ENCODE measurements around the gene RCOR2.

RCOR2 gene

GRCh38 chr11:63922673-63923192 is 5.8 kb upstream of the RCOR2 start:
- no peak for DNase-seq

DNA sequence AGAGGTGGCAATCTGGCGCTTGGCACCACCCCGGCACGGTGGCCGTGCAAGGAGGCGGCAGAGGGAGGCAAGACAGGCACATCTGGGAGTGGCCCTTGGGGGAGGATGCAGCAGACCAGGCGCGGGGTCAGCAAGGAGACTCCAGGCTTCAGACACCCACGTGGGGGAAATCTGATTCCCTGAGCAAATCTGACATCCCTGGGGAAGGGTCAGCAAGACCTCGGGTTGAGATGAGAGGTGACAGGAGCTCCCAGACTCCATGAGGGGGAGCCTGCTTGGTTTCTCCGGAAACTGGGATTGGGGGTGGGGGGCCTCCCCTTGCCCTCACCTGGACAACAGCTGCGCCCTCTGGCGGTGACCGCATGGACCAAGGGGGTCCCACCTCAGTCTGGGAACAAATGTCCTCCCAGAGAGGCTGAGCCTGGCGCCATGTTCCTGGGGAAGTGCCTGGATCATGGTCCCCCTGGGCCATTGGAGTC is 4.0 kb upstream of the RCOR2 start:
- DNase-seq = peak; percentile 34 to 53

- no peak for DNase-seq
These were observed 3.4 kb upstream of the RCOR2 start for GRCh38 chr11:63920126-63920938.

- no peak for DNase-seq
These were observed 2.5 kb upstream of the RCOR2 start for GRCh38 chr11:63919267-63920125.

DNA sequence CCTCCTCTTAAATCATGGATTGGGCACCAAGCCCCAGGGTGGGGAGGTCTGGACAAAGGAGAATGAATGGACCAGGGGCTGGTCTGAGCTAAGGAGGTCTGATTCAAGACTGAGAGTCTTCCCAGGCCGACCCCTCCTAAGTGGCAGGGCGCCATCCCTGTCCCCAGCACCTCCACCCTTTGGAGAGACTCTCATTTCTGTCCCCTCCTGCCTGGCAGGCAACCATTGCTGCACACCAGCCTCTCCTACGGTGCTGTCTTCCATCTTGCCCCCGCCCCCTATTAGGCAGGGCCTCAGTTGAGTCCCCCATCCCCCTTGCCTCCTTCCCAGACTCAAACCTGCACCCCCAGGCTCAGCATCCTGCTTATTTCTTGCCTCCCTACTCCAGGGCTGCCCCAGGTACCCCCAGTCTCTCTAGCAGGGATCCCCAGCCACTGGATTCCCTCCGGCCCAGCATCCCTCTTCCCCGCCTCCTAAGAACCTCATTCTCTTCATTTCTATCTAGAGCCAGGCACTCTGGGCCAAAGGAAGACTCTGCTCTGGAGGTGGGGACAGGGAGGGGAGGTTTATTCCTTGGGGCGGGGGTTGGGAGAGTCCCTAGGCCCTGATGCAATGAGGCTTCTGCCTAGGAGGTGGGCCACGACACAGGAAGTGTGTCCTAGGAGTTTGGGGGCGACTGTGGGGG is 1.7 kb upstream of the RCOR2 start:
- no peak for DNase-seq

DNA sequence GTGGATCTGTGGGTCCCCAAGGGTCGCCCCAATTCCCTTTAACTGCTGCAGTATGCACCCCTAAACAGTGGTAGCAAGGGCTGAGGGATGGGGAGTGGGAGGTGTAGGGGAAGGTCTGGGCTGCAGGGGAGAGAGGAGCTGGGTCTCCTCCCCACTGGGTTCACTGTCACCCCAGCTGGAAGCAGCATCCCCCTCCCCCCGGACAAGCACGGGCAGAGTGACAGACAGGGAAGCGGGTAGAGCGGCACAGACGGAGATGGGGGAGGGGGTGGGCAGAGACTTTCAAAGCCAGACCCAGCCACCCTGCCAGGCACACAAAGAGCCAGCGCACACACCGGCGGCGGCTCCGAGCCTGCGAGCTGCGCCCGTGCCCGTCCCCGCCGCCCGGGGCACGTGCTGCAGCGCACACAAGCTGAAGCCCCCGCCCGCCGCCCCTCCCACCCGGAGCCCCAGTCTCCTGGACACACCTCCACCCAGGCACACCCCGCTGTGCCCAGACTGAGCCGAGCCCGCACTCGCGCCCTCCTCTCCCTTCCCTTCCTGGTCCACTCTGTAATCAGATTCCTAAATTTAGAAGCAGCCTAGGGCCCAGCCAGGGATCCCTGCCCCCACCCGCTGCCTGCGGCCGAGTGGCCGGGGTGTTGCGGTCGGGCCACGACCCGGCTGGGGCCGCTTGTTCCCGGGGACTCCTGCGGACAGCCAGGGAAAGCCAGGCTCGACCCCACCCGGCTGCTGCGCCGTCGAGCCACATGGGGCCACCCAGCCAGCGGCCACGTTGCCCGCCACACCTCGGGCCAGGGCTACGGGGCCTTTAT is 935 bp upstream of the RCOR2 start:
- peak; percentile 26 to 44 for DNase-seq

DNA sequence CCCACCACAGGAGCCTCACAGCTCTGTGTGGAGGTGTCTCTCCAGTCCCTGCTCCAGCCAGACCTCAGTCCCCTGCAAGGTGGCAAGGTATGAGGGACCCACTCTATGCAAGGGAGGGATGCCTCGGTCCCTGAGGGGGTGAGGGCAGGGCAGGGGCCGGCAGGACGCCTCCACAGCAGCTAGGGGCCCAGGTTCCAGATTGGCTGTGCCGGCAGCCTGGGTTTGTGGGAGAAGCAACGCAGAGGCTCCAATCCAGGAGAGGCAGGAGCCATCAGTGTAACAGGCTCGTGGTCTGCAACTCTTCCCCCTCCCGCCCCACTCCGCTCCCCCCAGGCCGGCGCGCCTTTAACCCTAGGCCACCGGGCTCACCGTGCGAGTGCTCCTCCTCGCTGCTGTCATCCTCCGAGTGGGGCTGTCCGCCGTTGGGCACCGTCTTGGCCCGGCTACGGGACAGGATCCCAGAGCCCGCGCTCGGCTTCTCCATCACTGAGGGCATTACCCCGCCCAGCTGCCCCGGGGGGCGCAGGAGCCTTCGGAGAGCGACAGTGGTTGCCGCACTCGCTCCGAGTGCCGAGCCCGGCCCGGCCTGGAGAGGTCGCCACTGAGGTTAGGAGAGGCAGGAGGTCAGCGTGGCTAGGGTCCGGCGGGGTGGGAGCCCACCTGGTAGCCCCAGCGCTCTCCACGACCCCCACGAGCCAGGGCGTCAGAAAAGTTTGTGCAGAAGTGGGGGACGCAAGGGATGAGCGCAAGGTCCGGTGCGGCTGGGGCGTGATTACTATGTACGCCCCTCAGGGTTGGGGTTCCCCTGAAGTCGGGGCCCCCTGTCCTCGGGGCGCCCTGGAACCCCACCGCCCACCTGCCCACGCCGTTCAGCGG is 765 bp downstream of the RCOR2 start:
- DNase-seq = peak; percentile 43 to 62

- no peak for DNase-seq
These were observed 1.9 kb downstream of the RCOR2 start for GRCh38 chr11:63914896-63915691.

- DNase-seq = no peak
These were observed 2.8 kb downstream of the RCOR2 start for GRCh38 chr11:63913866-63914830.

DNA sequence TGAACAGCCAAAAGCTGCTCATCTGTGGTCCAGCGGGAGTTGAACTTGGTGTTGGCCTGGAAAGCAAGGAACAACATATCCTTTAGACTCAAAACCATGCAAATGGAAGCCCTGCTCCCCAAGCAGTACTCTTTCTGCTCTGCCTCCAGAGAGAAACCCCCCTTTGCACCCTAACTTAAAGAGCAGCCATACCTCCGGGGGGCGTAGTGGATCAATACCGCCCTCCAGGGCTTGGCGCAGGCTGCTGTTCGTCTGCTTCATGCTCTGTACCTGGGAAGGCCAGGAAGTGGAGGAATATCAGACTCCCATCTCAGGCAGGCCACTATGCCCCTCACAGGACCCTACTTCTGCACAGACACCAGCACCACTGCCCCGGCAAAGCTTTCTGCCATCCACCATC is 4.3 kb downstream of the RCOR2 start:
- no peak for DNase-seq

- no peak for DNase-seq
These were observed 5.1 kb downstream of the RCOR2 start for GRCh38 chr11:63911876-63912275.

DNA sequence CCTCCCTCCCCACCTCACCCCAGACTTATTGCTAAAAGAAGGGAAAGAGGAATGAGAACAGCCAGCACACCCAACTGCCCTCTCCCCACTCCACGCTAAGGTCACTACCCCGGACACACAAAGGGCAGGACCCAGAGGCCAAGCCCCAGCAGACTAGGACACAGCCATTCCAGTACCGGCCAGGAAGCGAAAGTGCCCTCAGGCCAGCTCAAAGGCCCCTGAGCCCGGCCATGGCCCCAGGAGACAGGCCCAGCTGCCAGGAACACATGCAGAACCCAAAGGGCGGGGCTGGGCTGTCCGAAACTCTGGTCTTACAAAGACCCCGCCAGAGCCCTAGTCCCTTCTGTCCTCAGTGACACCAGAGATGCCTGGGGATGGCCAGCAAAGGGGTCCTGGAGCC is 5.5 kb downstream of the RCOR2 start:
- no peak for DNase-seq

GRCh38 chr11:63910675-63911074 is 6.3 kb downstream of the RCOR2 start:
- DNase-seq = no peak

DNA sequence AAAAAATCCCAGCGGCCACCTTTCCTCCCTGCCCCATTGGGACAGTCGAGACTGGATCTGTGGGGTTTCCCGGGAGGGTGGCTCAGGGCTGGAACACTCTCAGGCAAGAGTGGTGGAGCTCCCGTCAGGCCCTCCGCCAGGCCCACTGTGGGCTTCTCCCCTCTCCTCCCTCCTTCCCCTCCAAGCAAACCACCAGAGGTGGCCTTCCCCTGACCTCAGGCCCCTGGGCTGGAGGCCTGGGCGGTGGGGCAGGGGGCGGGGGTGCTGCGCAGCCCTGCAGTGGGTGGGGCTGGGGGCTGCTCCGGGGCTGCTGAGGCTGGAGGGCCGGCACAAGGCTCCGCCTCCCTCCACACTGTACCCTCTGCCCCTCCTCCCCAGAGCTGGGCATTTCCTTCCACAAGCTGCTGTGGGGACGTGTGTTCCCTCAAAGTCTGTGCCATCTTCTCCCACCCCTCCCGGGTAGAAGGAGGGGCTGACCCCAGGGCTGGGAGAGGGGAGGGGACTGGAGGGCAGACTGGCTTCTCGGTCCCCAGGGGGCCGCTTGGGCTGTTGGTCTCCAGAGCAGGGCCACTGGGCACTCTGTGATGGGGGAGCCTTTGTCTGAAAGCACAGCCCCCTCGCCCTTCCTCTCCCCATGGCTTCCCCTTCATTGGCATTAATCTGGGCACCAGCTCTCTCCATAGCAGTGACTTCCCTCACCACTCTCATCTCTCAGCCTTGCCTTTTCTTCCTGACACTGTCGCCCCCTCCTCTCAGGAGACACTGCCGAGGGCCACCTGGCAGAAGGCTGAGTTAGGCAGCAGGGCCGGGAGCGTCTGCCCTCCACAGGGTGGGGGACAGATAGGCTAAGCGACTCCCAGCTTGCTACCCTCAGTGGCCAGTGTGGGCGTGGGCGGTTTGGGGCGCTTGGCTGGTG is 7.1 kb downstream of the RCOR2 start:
- no peak for DNase-seq

DNA sequence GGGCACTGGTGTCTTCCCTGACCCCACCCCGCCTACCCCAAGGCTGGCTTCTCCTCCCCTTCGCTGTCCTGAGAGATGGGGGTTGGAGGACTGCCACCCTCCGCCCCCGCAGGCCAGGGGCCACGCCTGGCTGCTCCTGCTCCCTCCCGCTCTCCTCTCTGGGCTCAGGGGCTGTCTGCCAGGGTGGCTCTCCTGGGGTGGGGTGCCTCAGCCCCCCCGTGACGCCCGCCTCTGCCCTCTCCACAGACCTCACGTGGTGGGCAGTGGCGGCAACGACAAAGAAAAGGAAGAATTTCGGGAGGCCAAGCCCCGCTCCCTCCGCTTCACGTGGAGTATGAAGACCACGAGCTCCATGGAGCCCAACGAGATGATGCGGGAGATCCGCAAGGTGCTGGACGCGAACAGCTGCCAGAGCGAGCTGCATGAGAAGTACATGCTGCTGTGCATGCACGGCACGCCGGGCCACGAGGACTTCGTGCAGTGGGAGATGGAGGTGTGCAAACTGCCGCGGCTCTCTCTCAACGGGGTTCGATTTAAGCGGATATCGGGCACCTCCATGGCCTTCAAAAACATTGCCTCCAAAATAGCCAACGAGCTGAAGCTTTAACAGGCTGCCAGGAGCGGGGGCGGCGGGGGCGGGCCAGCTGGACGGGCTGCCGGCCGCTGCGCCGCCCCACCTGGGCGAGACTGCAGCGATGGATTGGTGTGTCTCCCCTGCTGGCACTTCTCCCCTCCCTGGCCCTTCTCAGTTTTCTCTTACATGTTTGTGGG is 8.1 kb downstream of the RCOR2 start:
- DNase-seq = no peak

- DNase-seq = no peak
These were observed 9.0 kb downstream of the RCOR2 start for GRCh38 chr11:63907808-63908530.

Measured in activated CD4-positive, alpha-beta T cell treated with anti-CD3 and anti-CD28 coated beads, Interleukin-2, amount 50 U/mL, for 48 hours (primary cell).